ENCODE results near the gene LAMB1. TPM values are rescaled to one million over a fixed set of nuclear protein-coding genes. Genes with fewer than 3 reads are reported as not detected.
A peak's percentile ranks its signal among the peaks of the same experiment; 100 is the strongest.

The LAMB1 gene
- total and polyA plus RNA-seq, 2 of the 13 experiments (the other 11 are each of a cell fraction or from before 2014, with no cell fraction given) = 109 to 124 TPM

- TF ChIP-seq CAMTA2 (CRISPR knock-in tag; IDR thresholded peaks at IDR 0.05; ENCODE audit: borderline replicate concordance) = no peak
- TF ChIP-seq, protein P1, sequence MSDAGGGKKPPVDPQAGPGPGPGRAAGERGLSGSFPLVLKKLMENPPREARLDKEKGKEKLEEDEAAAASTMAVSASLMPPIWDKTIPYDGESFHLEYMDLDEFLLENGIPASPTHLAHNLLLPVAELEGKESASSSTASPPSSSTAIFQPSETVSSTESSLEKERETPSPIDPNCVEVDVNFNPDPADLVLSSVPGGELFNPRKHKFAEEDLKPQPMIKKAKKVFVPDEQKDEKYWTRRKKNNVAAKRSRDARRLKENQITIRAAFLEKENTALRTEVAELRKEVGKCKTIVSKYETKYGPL (CRISPR knock-in tag; IDR thresholded peaks at IDR 0.05) = peak; percentile 90
- TF ChIP-seq ZNF207 (IDR thresholded peaks at IDR 0.05; ENCODE audit: borderline replicate concordance) = no peak
- peak; percentile 94 for TF ChIP-seq HMG20A (CRISPR knock-in tag; IDR thresholded peaks at IDR 0.05; ENCODE audit: borderline replicate concordance)
- TF ChIP-seq MLXIP (CRISPR knock-in tag; IDR thresholded peaks at IDR 0.05; ENCODE audit: borderline replicate concordance) = no peak
- TF ChIP-seq ZNF790 (CRISPR knock-in tag; IDR thresholded peaks at IDR 0.05; ENCODE audit: borderline replicate concordance) = no peak
- no peak for TF ChIP-seq ZFP1 (CRISPR knock-in tag; IDR thresholded peaks at IDR 0.05)
- TF ChIP-seq, protein P2, sequence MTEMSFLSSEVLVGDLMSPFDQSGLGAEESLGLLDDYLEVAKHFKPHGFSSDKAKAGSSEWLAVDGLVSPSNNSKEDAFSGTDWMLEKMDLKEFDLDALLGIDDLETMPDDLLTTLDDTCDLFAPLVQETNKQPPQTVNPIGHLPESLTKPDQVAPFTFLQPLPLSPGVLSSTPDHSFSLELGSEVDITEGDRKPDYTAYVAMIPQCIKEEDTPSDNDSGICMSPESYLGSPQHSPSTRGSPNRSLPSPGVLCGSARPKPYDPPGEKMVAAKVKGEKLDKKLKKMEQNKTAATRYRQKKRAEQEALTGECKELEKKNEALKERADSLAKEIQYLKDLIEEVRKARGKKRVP (CRISPR knock-in tag; IDR thresholded peaks at IDR 0.05) = peak in 1 of 2 experiments; percentile 73; a peak in 2 of 4 replicates
- no peak for TF ChIP-seq ZNF552 (CRISPR knock-in tag; IDR thresholded peaks at IDR 0.05; ENCODE audit: borderline replicate concordance)
- no peak for TF ChIP-seq PAWR (CRISPR knock-in tag; IDR thresholded peaks at IDR 0.05; ENCODE audit: borderline replicate concordance)
- TF ChIP-seq ZSCAN9 (CRISPR knock-in tag; IDR thresholded peaks at IDR 0.05; ENCODE audit: borderline replicate concordance) = peak; percentile 69; the same call in 1 of the 2 replicates
- no peak; a peak in 1 of 4 replicates for TF ChIP-seq KLF16 (CRISPR knock-in tag; IDR thresholded peaks at IDR 0.05)
- TF ChIP-seq CCAR2 (optimal IDR thresholded peaks at IDR 0.05; ENCODE audit: low read depth, low read length) = no peak
- TF ChIP-seq SIX4 (CRISPR knock-in tag; IDR thresholded peaks at IDR 0.05) = peak; percentile 35; the same call in 1 of the 2 replicates
- TF ChIP-seq ZNF775 (CRISPR knock-in tag; IDR thresholded peaks at IDR 0.05; ENCODE audit: borderline replicate concordance) = no peak
- TF ChIP-seq SKI (IDR thresholded peaks at IDR 0.05; ENCODE audit: partially characterized antibody) = peak; percentile 51
- TF ChIP-seq ASH2L (IDR thresholded peaks at IDR 0.05; ENCODE audit: insufficient read length, low read depth, low read length) = peak; percentile 66
- TF ChIP-seq CBFB (CRISPR knock-in tag; IDR thresholded peaks at IDR 0.05) = 0 out of 2 replicates have a peak, but pooled peaks have one; percentile 38
- TF ChIP-seq PAXIP1 (CRISPR knock-in tag; conservative IDR thresholded peaks at IDR 0.05) = peak; percentile 86
Measured at GRCh38 chr7:108012499-108013430, 9.8 kb upstream of the LAMB1 start (continued).

All from HepG2 (cell line).